H1 (cell line): ENCODE results near the gene CACNA1C. TPM values are rescaled to one million over a fixed set of nuclear protein-coding genes. Genes with fewer than 3 reads are reported as not detected.

ENCODE experiments used
- CTCF ChIA-PET: fragments of 300-600 bp; sonication (Branson Sonifier 250); formaldehyde crosslinking; loops from one replicate; lab custom pipeline; 2021; ENCODE audit not compliant: partially characterized antibody; lab: Charles Lee
- POLR2A ChIA-PET: fragments of 300-600 bp; sonication (Branson Sonifier 250); formaldehyde crosslinking; loops from one replicate; lab custom pipeline; 2021; ENCODE audit warnings: inconsistent platforms; ENCODE audit not compliant: partially characterized antibody; lab: Charles Lee
- DNase-seq, 2 experiments: peaks; one replicate each; pipeline versions ENCODE4 v3.0.0 to v3.0.0-alpha.2; 2010 to 2022; ENCODE audit warnings: low spot score in 2 of 2, low read depth in 1 of 2, mixed read lengths in 1 of 2
- FAIRE-seq: peaks from 2 replicates; lab custom pipeline; 2011; peaks lifted over from hg19 to GRCh38; lab: Jason Lieb, UNC
- H2AFZ ChIP-seq: 2 replicates; pipeline ENCODE4 v1.8.1; 2012; ENCODE audit warnings: low read length, inconsistent platforms
- H2AK5ac ChIP-seq: 2 replicates; pipeline ENCODE4 v1.6.1; 2013; ENCODE audit warnings: low read depth, low read length
- H2BK120ac ChIP-seq: replicated peaks from 2 replicates; pipeline ENCODE3; 2013; ENCODE audit warnings: low read depth, low read length, inconsistent platforms
- H2BK12ac ChIP-seq: 2 replicates; pipeline ENCODE4 v1.6.1; 2013; ENCODE audit warnings: low read depth, low read length
- H2BK15ac ChIP-seq: 2 replicates; pipeline ENCODE4 v1.6.1; 2013; ENCODE audit warnings: low read length
- H2BK20ac ChIP-seq: 2 replicates; pipeline ENCODE4 v1.6.1; 2013; ENCODE audit warnings: low read length
- H2BK5ac ChIP-seq: 2 replicates; pipeline ENCODE4 v1.6.1; 2013; ENCODE audit warnings: low read depth, low read length
- H3K14ac ChIP-seq: 2 replicates; pipeline ENCODE4 v1.6.1; 2013; ENCODE audit warnings: inconsistent platforms; ENCODE audit not compliant: insufficient read length
- H3K18ac ChIP-seq: 2 replicates; pipeline ENCODE4 v1.6.1; 2013; ENCODE audit warnings: low read length; ENCODE audit errors: extremely low read depth
- H3K23ac ChIP-seq: 2 replicates; pipeline ENCODE4 v1.6.1; 2013; ENCODE audit warnings: inconsistent platforms; ENCODE audit not compliant: insufficient read length
- H3K23me2 ChIP-seq: 2 replicates; pipeline ENCODE4 v1.6.1; 2013; ENCODE audit warnings: low read depth, low read length
- H3K27ac ChIP-seq: 2 replicates; pipeline ENCODE4 v1.6.1; 2011; ENCODE audit warnings: low read depth, low read length, inconsistent platforms
- H3K27me3 ChIP-seq, 4 experiments: replicated peaks in 1 of 4; 1 replicate in 1 of 4; 2 replicates in 3 of 4; pipeline versions ENCODE4 v1.6.1 to v1.8.1; 2011 to 2013; ENCODE audit warnings: low read length in 3 of 4, mild to moderate bottlenecking in 3 of 4, inconsistent platforms in 2 of 4, mixed read lengths in 2 of 4, moderate library complexity in 1 of 4; ENCODE audit not compliant: control insufficient read depth in 3 of 4, insufficient read depth in 3 of 4; ENCODE audit errors: extremely low read depth in 1 of 4
- H3K36me3 ChIP-seq, 4 experiments: 2 replicates each; pipeline versions ENCODE4 v1.6.1 to v1.8.1; 2011 to 2013; ENCODE audit warnings: mild to moderate bottlenecking in 4 of 4, low read length in 3 of 4, moderate library complexity in 2 of 4, control low read depth in 1 of 4, inconsistent platforms in 1 of 4; ENCODE audit not compliant: insufficient read depth in 4 of 4, control insufficient read depth in 2 of 4
- H3K4ac ChIP-seq: replicated peaks from 2 replicates; pipeline ENCODE3; 2013; ENCODE audit warnings: low read length, low read depth, mixed read lengths, inconsistent platforms; ENCODE audit not compliant: insufficient read length
- H3K4me1 ChIP-seq, 4 experiments: replicated peaks in 1 of 4; 1 replicate in 1 of 4; 2 replicates in 3 of 4; pipeline versions ENCODE4 v1.6.1 to v1.8.1; 2011 to 2013; ENCODE audit warnings: low read length in 3 of 4, inconsistent platforms in 2 of 4, mixed read lengths in 1 of 4; ENCODE audit not compliant: insufficient read depth in 4 of 4, control insufficient read depth in 3 of 4
- H3K4me2 ChIP-seq, 2 experiments: 2 replicates each; pipeline versions ENCODE4 v1.6.1 to v1.8.1; 2011 to 2013; ENCODE audit warnings: low read depth in 2 of 2, low read length in 2 of 2, control low read depth in 1 of 2, inconsistent platforms in 1 of 2, mild to moderate bottlenecking in 1 of 2; ENCODE audit not compliant: insufficient read depth in 1 of 2
- H3K4me3 ChIP-seq, 4 experiments: fragments of 200-600, 300-600 bp in 1 of 4; sonication (generic), shearing (Covaris generic), sonication (Bioruptor Twin) in 1 of 4; 2 replicates each; pipeline versions ENCODE4 v1.5.1 to v1.8.1; 2011 to 2016; ENCODE audit warnings: low read length in 4 of 4, low read depth in 3 of 4, control low read depth in 2 of 4, inconsistent platforms in 2 of 4, mild to moderate bottlenecking in 2 of 4, mixed read lengths in 1 of 4, moderate library complexity in 1 of 4; ENCODE audit not compliant: insufficient read depth in 2 of 4; ENCODE audit errors: extremely low read depth in 1 of 4
- H3K56ac ChIP-seq: replicated peaks from 2 replicates; pipeline ENCODE3; 2013; ENCODE audit warnings: low read depth, mild to moderate bottlenecking, mixed read lengths, low read length, inconsistent platforms; ENCODE audit not compliant: insufficient read length
- H3K79me1 ChIP-seq: 2 replicates; pipeline ENCODE4 v1.6.1; 2013; ENCODE audit warnings: low read depth, low read length, control low read depth
- H3K79me2 ChIP-seq, 2 experiments: 2 replicates each; pipeline versions ENCODE4 v1.6.1 to v1.8.1; 2012 to 2013; ENCODE audit warnings: low read length in 2 of 2, mild to moderate bottlenecking in 2 of 2, inconsistent platforms in 1 of 2; ENCODE audit not compliant: insufficient read depth in 2 of 2, control insufficient read depth in 1 of 2
- H3K9ac ChIP-seq, 4 experiments: replicated peaks in 1 of 4; 1 replicate in 1 of 4; 2 replicates in 3 of 4; pipeline versions ENCODE4 v1.6.1 to v1.8.1; 2011 to 2013; ENCODE audit warnings: low read depth in 3 of 4, low read length in 3 of 4, control low read depth in 2 of 4, mild to moderate bottlenecking in 2 of 4, moderate library complexity in 2 of 4, inconsistent platforms in 1 of 4; ENCODE audit errors: extremely low read depth in 1 of 4
- H3K9me3 ChIP-seq, 2 experiments: 2 replicates each; pipeline versions ENCODE4 v1.6.1 to v1.8.1; 2012 to 2013; ENCODE audit warnings: mild to moderate bottlenecking in 2 of 2, moderate library complexity in 2 of 2, control low read depth in 1 of 2, inconsistent platforms in 1 of 2, low read depth in 1 of 2, low read length in 1 of 2, mixed read lengths in 1 of 2; ENCODE audit not compliant: insufficient read depth in 2 of 2
- H4K20me1 ChIP-seq, 2 experiments: replicated peaks in 1 of 2; 2 replicates each; pipeline versions ENCODE3 to v1.8.1; 2011 to 2013; ENCODE audit warnings: inconsistent platforms in 2 of 2, low read length in 2 of 2, mild to moderate bottlenecking in 1 of 2; ENCODE audit not compliant: insufficient read depth in 2 of 2, control insufficient read depth in 1 of 2
- H4K5ac ChIP-seq: 2 replicates; pipeline ENCODE4 v1.6.1; 2013; ENCODE audit warnings: low read length, low read depth, mixed read lengths, inconsistent platforms; ENCODE audit not compliant: insufficient read length
- H4K8ac ChIP-seq: 2 replicates; pipeline ENCODE4 v1.8.0; 2013; ENCODE audit warnings: mild to moderate bottlenecking, moderate library complexity, low read length, inconsistent platforms; ENCODE audit not compliant: insufficient read depth; ENCODE audit errors: extremely low read depth
- H4K91ac ChIP-seq: replicated peaks from 2 replicates; pipeline ENCODE3; 2013; ENCODE audit warnings: low read length, mixed read lengths, inconsistent platforms; ENCODE audit not compliant: insufficient read length
- ASH2L ChIP-seq: fragments of 200-600, 300-600 bp; sonication (generic); IDR thresholded peaks from one replicate; pipeline ENCODE4 v1.7.1; 2017; ENCODE audit warnings: low read length
- MAFK ChIP-seq: IDR thresholded peaks from 2 replicates; pipeline ENCODE4 v1.6.1; 2012; ENCODE audit warnings: low read depth, mild to moderate bottlenecking, improper control_type of control experiment, low read length
- NRF1 ChIP-seq: IDR thresholded peaks from 2 replicates; pipeline ENCODE4 v1.6.1; 2011; ENCODE audit warnings: mild to moderate bottlenecking, low read depth, low read length, improper control_type of control experiment
- RAD21 ChIP-seq, 2 experiments: IDR thresholded peaks in 1 of 2; conservative IDR thresholded peaks in 1 of 2; 2 replicates each; pipeline ENCODE4 v1.6.1; 2011; ENCODE audit warnings: low read depth in 2 of 2, low read length in 2 of 2, improper control_type of control experiment in 1 of 2, inconsistent platforms in 1 of 2, mild to moderate bottlenecking in 1 of 2, moderate library complexity in 1 of 2
- RFX5 ChIP-seq: IDR thresholded peaks from 2 replicates; pipeline ENCODE4 v1.6.1; 2011; ENCODE audit warnings: low read depth, low read length, improper control_type of control experiment, borderline replicate concordance
- SAP30 ChIP-seq: fragments of 300-600 bp; sonication (generic); IDR thresholded peaks from 2 replicates; pipeline ENCODE4 v1.7.1; 2012; ENCODE audit warnings: low read length, moderate library complexity, mild to moderate bottlenecking, inconsistent platforms; ENCODE audit not compliant: insufficient read depth, insufficient replicate concordance
- SIN3A ChIP-seq, 2 experiments: IDR thresholded peaks in 1 of 2; conservative IDR thresholded peaks in 1 of 2; 2 replicates each; pipeline ENCODE4 v1.6.1; 2011 to 2012; ENCODE audit warnings: low read length in 2 of 2, improper control_type of control experiment in 1 of 2, low read depth in 1 of 2, mild to moderate bottlenecking in 1 of 2
- SP1 ChIP-seq: IDR thresholded peaks from 2 replicates; pipeline ENCODE4 v1.6.1; 2011; ENCODE audit warnings: low read depth, low read length
- TEAD4 ChIP-seq: IDR thresholded peaks from 2 replicates; pipeline ENCODE4 v1.6.1; 2012; ENCODE audit warnings: low read depth, low read length, inconsistent platforms, mixed read lengths
- WGBS, 2 experiments: shearing (Covaris generic) in 1 of 2; methylation state at CpG; one replicate each; pipeline versions ENCODE4 v1.1.6 to v1.1.7; 2013 to 2015; ENCODE audit warnings: low lambda C conversion rate in 2 of 2, mixed read lengths in 2 of 2, inconsistent platforms in 1 of 2, low coverage in 1 of 2, missing lambda C conversion rate in 1 of 2; ENCODE audit not compliant: insufficient replicate concordance in 2 of 2, insufficient coverage in 1 of 2, insufficient read length in 1 of 2; ENCODE audit errors: extremely low coverage in 1 of 2, missing lambda C conversion rate in 1 of 2; 5-methylcytosine and 5-hydroxymethylcytosine counted together
- polyA plus RNA-seq, 7 experiments: library from polyadenylated mRNA; depleted of rRNA in 3 of 7; stranded (reverse) in 5 of 7; unstranded in 2 of 7; fragments of >200 nt in 5 of 7; fragments of 200-250 nt in 2 of 7; gene quantifications; 1 replicate in 5 of 7; 2 replicates in 1 of 7; 4 replicates in 1 of 7; pipeline versions ENCODE4 v1.2.1 to v1.2.3, GENCODE V29; 2011 to 2013; ENCODE audit warnings: missing spikeins in 2 of 7, mixed read lengths in 2 of 7
- total RNA-seq: library from RNA; stranded (reverse); fragmentation: NEBNext Ultra II Directional; extraction: Animal tissue kit (Norgen Biotek cat#: 25700); gene quantifications from 2 replicates; pipeline ENCODE4 v1.2.1, GENCODE V29; 2021
- TF ChIP-seq, protein P1 (sequence below): IDR thresholded peaks from 2 replicates; pipeline ENCODE4 v1.6.1; 2011; ENCODE audit warnings: low read depth, mild to moderate bottlenecking, low read length; ENCODE audit not compliant: insufficient read depth

The CACNA1C gene
- total and polyA plus RNA-seq, 2 of the 8 experiments (the other 6 are each of a cell fraction or from before 2014, with no cell fraction given) = 1.3 TPM

- H3K4me2 ChIP-seq = no peak overlapping the region
- H2BK12ac ChIP-seq = peak overlapping the region; percentile 28; the same call in 1 of the 2 replicates
- FAIRE-seq (no peak), DNase-seq (no peak)
- POLR2A ChIA-PET = interaction anchor here (1.2 kb wide), 1 partner anchor 9 kb away, joined by 3 read pairs; no protein-coding TSS in a partner anchor
- no peaks in the 10 kb centered on the region; the same call in 1 of the 2 replicates for H3K79me1 ChIP-seq
- H3K14ac ChIP-seq = no peak overlapping the region
- no peaks in the 10 kb centered on the region for H3K23me2 ChIP-seq
- H3K9ac ChIP-seq = no peak overlapping the region
- no peaks in the 10 kb centered on the region for H4K20me1 ChIP-seq
- no peak overlapping the region for H3K27ac ChIP-seq
- H2BK5ac ChIP-seq = no peak overlapping the region
- H3K23ac ChIP-seq = no peak overlapping the region
- no peak overlapping the region for H2AFZ ChIP-seq
- H4K5ac ChIP-seq = no peak overlapping the region
- H3K56ac ChIP-seq = no peak overlapping the region
- no peak overlapping the region for H2AK5ac ChIP-seq
- WGBS, 2 experiments = 92% methylated on average over 14 of the region's 14 CpGs; no CpG with 5 or more reads in 1 of the 2 experiments
- no peak overlapping the region for H2BK20ac ChIP-seq
- no peak overlapping the region for H4K8ac ChIP-seq
- H2BK120ac ChIP-seq = no peak overlapping the region
- H3K27me3 ChIP-seq = no peaks in the 10 kb centered on the region
- H3K79me2 ChIP-seq = no peaks in the 10 kb centered on the region
- H3K36me3 ChIP-seq = no peaks in the 10 kb centered on the region
- no peak overlapping the region for H3K4me3 ChIP-seq
- H3K4ac ChIP-seq = no peak overlapping the region
- H3K18ac ChIP-seq = no peak overlapping the region
- no peaks in the 10 kb centered on the region for H3K9me3 ChIP-seq
- TF ChIP-seq ASH2L (no peak), RFX5 (no peak), SIN3A (conservative IDR thresholded peaks at IDR 0.05 in 1 of 2, IDR thresholded peaks at IDR 0.05 in 1 of 2; ENCODE audit: low read depth in 1 of 2, low read length in 2 of 2) (no peak), SP1 (no peak), NRF1 (no peak), MAFK (no peak), RAD21 (IDR thresholded peaks at IDR 0.05 in 1 of 2, conservative IDR thresholded peaks at IDR 0.05 in 1 of 2; ENCODE audit: low read depth in 2 of 2, low read length in 2 of 2) (no peak), TEAD4 (no peak), SAP30 (no peak)
- TF ChIP-seq, protein P1, sequence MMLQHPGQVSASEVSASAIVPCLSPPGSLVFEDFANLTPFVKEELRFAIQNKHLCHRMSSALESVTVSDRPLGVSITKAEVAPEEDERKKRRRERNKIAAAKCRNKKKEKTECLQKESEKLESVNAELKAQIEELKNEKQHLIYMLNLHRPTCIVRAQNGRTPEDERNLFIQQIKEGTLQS = no peak
- H3K4me1 ChIP-seq = no peaks in the 10 kb centered on the region
- CTCF ChIA-PET = interaction anchor here (1.0 to 4.4 kb wide), 5 partner anchors 10 to 180 kb away, joined by 3 to 28 read pairs (median 4); no protein-coding TSS in a partner anchor
- H4K91ac ChIP-seq = no peak overlapping the region
- H2BK15ac ChIP-seq = no peak overlapping the region
These were observed 350.6 kb downstream of the CACNA1C start for GRCh38 chr12:2403221-2403976.
